Loucy (cell line): ENCODE data around the gene PRPSAP1.
A peak's percentile ranks its signal among the peaks of the same experiment; 100 is the strongest.

ENCODE experiments used
- H2AFZ ChIP-seq: fragments of 200-600 bp; sonication (generic); 2 replicates; pipeline ENCODE4 v1.6.0; 2016; ENCODE audit warnings: antibody characterized with exemption, mild to moderate bottlenecking, low read length, moderate library complexity
- H3F3A ChIP-seq: fragments of 200-600 bp; 2 replicates; pipeline ENCODE4 v1.6.0; 2016; ENCODE audit warnings: antibody characterized with exemption, low read depth, mild to moderate bottlenecking
- H3K27me3 ChIP-seq: fragments of 200-600 bp; sonication (generic); 2 replicates; pipeline ENCODE4 v1.6.1; 2014; ENCODE audit warnings: low read length, mild to moderate bottlenecking; ENCODE audit not compliant: insufficient read depth, poor library complexity, severe bottlenecking
- H3K36me3 ChIP-seq: fragments of 200-600 bp; sonication (generic); 2 replicates; pipeline ENCODE4 v1.6.1; 2016; ENCODE audit warnings: low read length; ENCODE audit not compliant: insufficient read depth
- H3K4me1 ChIP-seq: fragments of 200-600 bp; sonication (generic); 2 replicates; pipeline ENCODE4 v1.5.1; 2014; ENCODE audit warnings: low read length, mild to moderate bottlenecking; ENCODE audit not compliant: insufficient read depth, poor library complexity, severe bottlenecking
- H3K4me2 ChIP-seq: fragments of 200-600 bp; sonication (generic); 2 replicates; pipeline ENCODE4 v1.6.0; 2014; ENCODE audit warnings: antibody characterized with exemption, low read length, low read depth, mild to moderate bottlenecking; ENCODE audit not compliant: poor library complexity, severe bottlenecking
- H3K4me3 ChIP-seq: fragments of 200-600 bp; sonication (generic); 2 replicates; pipeline ENCODE4 v1.5.1; 2014; ENCODE audit warnings: low read length, mild to moderate bottlenecking, mixed read lengths; ENCODE audit not compliant: poor library complexity, severe bottlenecking
- H3K79me2 ChIP-seq: fragments of 200-600 bp; sonication (generic); 2 replicates; pipeline ENCODE4 v1.6.1; 2014; ENCODE audit warnings: low read length; ENCODE audit not compliant: insufficient read depth
- H3K9ac ChIP-seq: fragments of 200-600 bp; sonication (generic); 2 replicates; pipeline ENCODE4 v1.6.0; 2014; ENCODE audit warnings: mild to moderate bottlenecking, low read depth, low read length, moderate library complexity; ENCODE audit not compliant: poor library complexity, severe bottlenecking
- H3K9me2 ChIP-seq: fragments of 200-600 bp; sonication (generic); replicated peaks from 2 replicates; pipeline ENCODE4 v1.6.1; 2016; ENCODE audit warnings: low read depth, low read length, mixed read lengths
- H3K9me3 ChIP-seq: fragments of 200-600 bp; sonication (generic); 2 replicates; pipeline ENCODE4 v1.6.1; 2014; ENCODE audit warnings: mild to moderate bottlenecking, antibody characterized with exemption, low read length, low read depth; ENCODE audit not compliant: insufficient read depth
- H4K20me1 ChIP-seq: fragments of 200-600 bp; sonication (generic); 2 replicates; pipeline ENCODE4 v1.6.0; 2014; ENCODE audit warnings: antibody characterized with exemption, low read length, mild to moderate bottlenecking; ENCODE audit not compliant: insufficient read depth, poor library complexity, severe bottlenecking
- CTCF ChIP-seq: fragments of 200-600 bp; sonication (generic); conservative IDR thresholded peaks from 2 replicates; pipeline ENCODE4 v1.5.1; 2014; ENCODE audit warnings: mild to moderate bottlenecking, antibody characterized with exemption, low read length
- EZH2phosphoT487 ChIP-seq: fragments of 200-600 bp; IDR thresholded peaks from 2 replicates; pipeline ENCODE4 v1.6.1; 2018; ENCODE audit warnings: antibody characterized with exemption, mild to moderate bottlenecking, moderate library complexity, borderline replicate concordance

Gene PRPSAP1

DNA sequence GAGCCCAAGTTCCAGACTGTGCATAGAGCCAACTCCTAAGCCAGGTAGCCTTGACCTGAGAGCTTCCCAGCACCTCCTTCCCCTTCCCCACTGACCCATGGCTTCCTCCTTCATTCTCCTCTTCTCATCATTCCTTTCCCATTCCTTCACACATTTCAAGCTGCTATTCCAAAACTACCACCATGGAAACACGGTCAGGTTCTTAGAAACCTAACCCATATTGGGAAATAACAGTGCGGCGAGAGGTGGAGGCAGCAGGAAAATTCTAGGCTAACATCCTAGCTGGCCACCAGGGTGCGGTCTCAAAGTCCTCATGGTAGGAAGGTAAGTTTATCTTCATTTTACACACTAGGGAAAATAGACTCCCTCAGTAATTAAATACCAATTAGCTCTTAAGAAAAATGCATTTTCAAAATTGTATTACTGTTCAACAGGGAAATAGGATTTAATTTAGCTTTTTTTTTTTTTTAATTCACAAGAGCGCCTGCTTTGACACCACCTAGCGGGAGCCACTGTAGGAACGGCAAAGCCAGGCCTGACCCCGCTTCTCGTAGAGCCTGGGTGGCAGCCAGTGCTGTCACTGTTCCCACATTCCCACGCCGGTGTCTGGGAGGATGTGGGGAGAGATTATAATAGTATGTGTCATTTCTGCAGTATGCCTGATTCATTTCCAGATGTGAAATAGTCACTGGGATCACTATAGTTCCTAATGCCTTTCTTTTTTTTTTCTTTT, 16.7 kb upstream of the PRPSAP1 start:
- H2AFZ ChIP-seq: no peak overlapping the region
- no peaks in the 10 kb centered on the region for H3K9me2 ChIP-seq
- no peak overlapping the region for H3K4me2 ChIP-seq
- no peaks in the 10 kb centered on the region for H3K27me3 ChIP-seq
- H3K36me3 ChIP-seq: no peaks in the 10 kb centered on the region
- no peaks in the 10 kb centered on the region for H3F3A ChIP-seq
- no peaks in the 10 kb centered on the region for H3K9me3 ChIP-seq
- no peak overlapping the region for H3K4me3 ChIP-seq
- H3K79me2 ChIP-seq: no peaks in the 10 kb centered on the region
- no peak overlapping the region for H3K9ac ChIP-seq
- no peaks in the 10 kb centered on the region for H3K4me1 ChIP-seq
- no peaks in the 10 kb centered on the region for H4K20me1 ChIP-seq
- TF ChIP-seq CTCF (peak; percentile 52), EZH2phosphoT487 (no peak)

DNA sequence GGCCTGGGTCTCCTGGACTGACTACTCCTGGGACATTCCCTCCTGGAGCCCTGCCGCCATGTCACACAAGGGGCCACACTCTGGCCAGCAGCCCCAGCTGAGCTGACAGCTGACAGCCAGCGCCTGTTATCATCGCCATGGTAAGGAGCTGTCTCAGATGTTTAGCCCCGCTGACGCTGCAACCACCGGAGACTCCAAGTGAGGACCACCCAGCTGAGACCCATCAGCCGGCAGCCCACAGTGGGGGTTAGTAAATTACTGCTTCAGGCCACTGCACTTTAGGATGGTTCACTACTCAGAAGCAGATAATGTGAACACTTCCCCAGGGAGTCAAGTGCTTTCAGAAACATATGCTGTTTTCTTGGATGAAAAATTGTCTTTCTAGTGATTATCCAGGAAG, 16.1 kb upstream of the PRPSAP1 start:
- no peak overlapping the region for H3K9ac ChIP-seq
- TF ChIP-seq EZH2phosphoT487 (no peak), CTCF (no peak)
- H3K79me2 ChIP-seq: no peaks in the 10 kb centered on the region
- no peak overlapping the region for H2AFZ ChIP-seq
- H3K27me3 ChIP-seq: no peaks in the 10 kb centered on the region
- H3K9me2 ChIP-seq: no peaks in the 10 kb centered on the region
- no peaks in the 10 kb centered on the region for H3K4me1 ChIP-seq
- no peaks in the 10 kb centered on the region for H3K9me3 ChIP-seq
- no peaks in the 10 kb centered on the region for H3F3A ChIP-seq
- H3K4me2 ChIP-seq: no peak overlapping the region
- H3K4me3 ChIP-seq: no peak overlapping the region
- H3K36me3 ChIP-seq: no peaks in the 10 kb centered on the region
- no peaks in the 10 kb centered on the region for H4K20me1 ChIP-seq

DNA sequence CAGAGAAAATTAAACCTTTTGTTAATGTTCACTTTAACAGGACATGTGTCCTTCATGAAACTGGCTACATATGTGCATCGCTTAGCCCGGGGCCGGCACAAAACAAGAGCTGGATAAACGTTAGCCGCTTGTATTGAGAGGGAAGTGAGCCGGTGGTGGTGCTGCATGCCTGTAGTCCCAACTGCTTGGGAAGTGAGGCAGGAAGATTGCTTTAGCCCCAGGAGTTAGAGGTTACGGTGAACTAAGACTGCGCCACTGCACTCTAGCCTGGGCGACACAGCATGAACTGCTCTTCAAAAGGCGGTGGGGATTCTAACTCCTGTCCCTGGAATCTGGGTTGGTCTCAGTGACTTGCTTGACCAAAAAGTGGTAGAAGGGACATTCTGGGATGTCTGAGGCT, 15.7 kb upstream of the PRPSAP1 start:
- Histone ChIP-seq H3F3A (no peaks in the 10 kb centered on the region), H3K27me3 (no peaks in the 10 kb centered on the region), H3K9me2 (no peaks in the 10 kb centered on the region), H2AFZ (no peak overlapping the region), H4K20me1 (no peaks in the 10 kb centered on the region), H3K36me3 (no peaks in the 10 kb centered on the region), H3K4me2 (no peak overlapping the region), H3K9me3 (no peaks in the 10 kb centered on the region), H3K79me2 (no peaks in the 10 kb centered on the region), H3K4me1 (no peaks in the 10 kb centered on the region), H3K9ac (peak overlapping the region; percentile 28), H3K4me3 (no peak overlapping the region)
- TF ChIP-seq CTCF (no peak), EZH2phosphoT487 (no peak)
